GM18907 (cell line): ENCODE results near the gene UNG.
A peak's percentile ranks its signal among the peaks of the same experiment; 100 is the strongest.
"Not testable (repeated sequence)": the region's sequence is repeated elsewhere in the genome, so short reads cannot be mapped to it uniquely, and the experiment has no call there.

Source experiments
- ATAC-seq: cut with Tn5 transposase; IDR thresholded peaks from one replicate; pipeline ENCODE4 v1.9.1; 2021; ENCODE audit warnings: mild to moderate bottlenecking, moderate library complexity; ENCODE audit not compliant: unreplicated experiment

Gene UNG

DNA sequence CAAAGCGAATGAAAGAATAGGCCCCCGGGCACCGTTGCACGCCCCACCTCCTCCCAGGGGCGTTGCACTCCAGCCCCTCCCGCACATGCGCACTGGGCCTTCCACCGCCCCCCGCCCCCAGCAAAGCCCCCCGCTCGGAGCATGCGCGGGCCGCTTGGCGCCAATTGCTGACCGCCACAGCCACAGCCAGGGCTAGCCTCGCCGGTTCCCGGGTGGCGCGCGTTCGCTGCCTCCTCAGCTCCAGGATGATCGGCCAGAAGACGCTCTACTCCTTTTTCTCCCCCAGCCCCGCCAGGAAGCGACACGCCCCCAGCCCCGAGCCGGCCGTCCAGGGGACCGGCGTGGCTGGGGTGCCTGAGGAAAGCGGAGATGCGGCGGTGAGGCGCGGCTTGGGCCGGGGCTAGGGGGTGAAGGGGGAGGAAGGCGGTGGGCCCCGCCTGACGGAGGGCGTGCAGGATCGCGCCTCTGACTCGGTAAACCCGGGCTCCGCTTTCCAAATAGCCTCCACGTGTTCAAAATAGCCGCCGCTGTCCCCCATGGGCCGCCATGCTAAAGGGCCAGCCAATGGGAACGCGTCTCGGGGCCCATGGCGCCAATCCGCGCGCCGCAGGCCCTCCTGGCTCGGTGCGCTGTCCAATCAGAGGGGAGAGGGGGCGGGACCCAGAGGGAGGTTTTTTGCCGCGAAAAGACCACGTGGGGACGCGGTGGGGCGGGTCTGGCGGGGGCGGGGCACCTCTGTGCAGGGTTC, at the start of gene UNG:
Gene UNG, plus strand, starts transcription at position 163 of the 748 bp plus-strand sequence. Its CDS starts 83 bp downstream, at position 246.
- peak; percentile 89 for ATAC-seq

DNA sequence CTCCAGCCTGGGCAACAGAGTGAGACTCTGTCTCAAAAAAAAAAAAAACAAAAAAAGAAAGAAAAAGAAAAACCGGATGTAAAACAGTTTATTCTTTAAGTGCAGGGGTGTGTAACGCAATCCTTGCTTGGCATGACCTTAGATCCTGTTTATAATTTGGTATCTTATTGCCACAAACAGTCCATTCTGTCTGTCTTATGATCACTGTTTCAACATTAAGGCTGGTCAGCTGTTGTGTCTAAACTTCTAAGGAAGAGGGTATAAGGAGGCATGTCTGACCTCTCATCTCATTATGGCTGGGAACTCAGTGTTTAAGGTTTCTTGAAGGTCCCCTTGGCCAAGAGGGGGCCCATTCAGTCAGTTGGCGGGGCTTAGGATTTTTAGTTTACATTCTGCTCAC, 48.7 kb upstream of the UNG start:
- ATAC-seq = not testable (repeated sequence)

DNA sequence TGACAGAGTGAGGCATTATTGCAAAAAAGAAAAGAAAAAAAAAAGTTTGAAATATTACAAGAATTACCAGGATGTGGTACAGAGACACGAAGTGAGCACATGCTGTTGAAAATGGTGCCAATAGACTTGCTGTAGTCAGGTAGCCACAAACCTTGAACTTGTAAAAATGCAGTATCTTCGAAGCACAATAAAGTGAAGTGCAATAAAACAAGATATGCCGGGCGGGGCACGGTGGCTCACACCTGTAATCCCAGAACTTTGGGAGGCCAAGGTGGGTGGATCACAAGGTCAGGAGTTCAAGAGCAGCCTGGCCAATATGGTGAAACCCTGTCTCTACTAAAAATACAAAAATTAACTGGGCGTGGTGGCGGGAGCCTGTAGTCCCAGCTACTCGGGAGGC, 47.6 kb upstream of the UNG start:
- ATAC-seq = not testable (repeated sequence)

DNA sequence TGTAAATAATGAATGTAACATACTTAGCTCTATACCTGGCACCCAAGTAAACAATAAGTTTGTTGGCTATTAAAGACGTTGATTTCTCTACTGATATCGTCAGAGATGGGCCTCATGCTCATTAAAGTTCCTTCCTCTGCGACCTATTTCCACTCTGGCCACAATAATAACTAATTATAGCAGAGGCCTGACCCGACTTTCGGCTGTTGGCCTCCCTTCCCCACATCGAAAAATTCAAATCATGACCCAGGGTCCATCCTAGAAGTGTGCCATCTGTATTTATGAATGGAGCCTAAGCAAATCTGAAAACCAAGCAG, 45.3 kb upstream of the UNG start:
- ATAC-seq = no peak

DNA sequence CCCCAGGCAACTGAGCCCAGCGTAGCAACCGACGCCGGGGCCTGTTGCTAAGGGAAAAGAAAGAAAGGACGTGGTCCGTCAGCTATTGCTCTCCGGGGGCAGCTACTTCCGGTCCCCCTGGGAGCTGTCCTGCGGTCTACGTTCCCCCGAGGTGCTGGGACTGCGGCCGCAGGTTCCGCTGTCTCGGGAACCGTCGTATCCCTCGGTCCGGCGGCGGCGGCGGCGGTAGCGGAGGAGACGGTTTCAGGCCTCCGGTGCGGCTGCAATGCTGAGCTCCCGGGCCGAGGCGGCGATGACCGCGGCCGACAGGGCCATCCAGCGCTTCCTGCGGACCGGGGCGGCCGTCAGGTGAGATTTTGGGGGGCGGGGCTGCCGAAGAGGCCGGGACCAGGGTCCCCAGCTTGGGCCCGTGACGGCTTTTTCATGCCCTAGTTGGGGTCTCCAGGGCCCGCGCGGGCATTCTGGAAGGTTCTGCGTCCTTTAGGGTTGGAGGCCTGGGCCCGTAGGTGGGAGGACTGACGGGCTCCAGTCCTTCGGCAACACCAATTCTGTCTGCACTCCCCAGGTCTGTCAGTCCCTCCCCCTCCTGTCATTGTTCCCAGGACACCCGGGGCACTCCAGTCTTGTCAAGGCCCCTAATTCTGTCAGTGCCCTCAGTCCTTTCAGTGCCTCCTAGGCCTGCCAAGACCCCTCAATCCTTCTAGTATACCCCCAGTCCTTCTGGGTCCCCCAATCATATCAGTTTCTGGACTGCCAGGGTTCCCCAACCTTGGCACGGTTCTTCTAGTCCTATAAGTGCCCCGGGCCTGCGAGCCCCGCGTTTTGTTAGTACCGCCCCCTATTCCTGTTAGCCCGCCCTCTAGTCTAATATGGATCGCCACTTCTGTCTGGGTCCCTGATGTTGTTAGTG, 44.7 kb upstream of the UNG start, which contains the start of gene USP30:
Gene USP30, plus strand, starts transcription at position 163 of the 910 bp plus-strand sequence. Its CDS starts 103 bp downstream, at position 266.
- peak; percentile 81 for ATAC-seq

- ATAC-seq = no peak
Measured at GRCh38 chr12:109053382-109054123, 43.8 kb upstream of the UNG start.

DNA sequence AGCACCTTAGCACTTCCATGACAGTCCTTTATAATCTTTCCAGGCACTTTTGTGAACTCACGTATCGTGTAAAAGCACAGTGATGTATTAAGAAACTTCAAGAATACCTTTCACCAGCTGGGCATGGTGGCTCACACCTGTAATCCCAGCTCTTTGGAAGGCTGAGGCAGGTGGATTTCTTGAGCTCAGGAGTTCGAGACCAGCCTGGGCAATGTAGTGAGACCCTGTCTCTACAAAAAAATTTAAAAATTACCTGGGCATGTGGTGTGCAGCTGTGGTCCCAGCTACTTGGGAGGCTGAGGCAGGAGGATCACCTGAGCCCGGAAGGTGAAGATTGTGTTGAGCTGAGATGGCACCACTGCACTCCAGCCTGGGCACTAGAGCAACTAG, 43.3 kb upstream of the UNG start:
- not testable (repeated sequence) for ATAC-seq

GRCh38 chr12:109054520-109054919, 42.9 kb upstream of the UNG start:
- ATAC-seq = no peak

- no peak for ATAC-seq
Measured at GRCh38 chr12:109056891-109057290, 40.5 kb upstream of the UNG start.

DNA sequence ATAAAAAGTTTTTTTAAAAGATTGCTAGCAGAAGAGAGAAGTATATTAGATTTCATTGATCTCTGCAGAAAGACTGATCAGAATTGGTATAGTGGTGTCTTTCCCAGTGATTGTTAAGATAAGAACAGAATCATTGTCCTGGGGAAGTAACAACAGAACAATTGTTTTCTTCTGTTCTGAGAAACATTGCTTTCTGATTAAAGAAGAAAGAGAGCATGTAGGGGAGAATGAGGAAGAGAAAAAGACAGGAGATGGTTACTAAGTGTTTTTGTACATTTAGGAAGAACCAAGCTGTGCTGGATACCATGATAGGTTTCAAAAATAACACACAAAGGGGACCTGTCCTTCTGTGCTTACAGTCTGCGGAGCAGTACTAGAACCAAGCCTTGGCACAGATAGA, 40.0 kb upstream of the UNG start:
- ATAC-seq = no peak

DNA sequence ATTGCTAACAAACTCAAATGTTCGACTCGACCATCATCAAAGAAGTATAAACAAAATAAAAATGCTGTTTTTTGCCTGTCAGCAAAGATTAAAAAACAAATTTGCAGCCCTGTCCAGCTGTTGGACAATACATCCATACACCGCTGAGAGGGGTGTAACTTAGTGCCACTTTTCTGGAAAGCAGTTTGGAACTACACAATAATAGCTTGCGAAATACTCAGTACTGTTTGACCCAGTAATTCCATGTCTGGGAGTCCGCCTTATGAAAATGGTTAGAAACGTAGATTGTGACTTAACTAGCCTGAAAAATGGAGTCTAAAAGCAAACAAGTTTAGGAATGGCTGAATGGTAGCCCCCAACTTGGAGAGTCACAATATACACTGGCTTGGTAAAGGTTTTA, 38.6 kb upstream of the UNG start:
- no peak for ATAC-seq

GRCh38 chr12:109064143-109064542, 33.3 kb upstream of the UNG start:
- ATAC-seq = no peak

GRCh38 chr12:109065154-109065852, 32.1 kb upstream of the UNG start:
- ATAC-seq = no peak

DNA sequence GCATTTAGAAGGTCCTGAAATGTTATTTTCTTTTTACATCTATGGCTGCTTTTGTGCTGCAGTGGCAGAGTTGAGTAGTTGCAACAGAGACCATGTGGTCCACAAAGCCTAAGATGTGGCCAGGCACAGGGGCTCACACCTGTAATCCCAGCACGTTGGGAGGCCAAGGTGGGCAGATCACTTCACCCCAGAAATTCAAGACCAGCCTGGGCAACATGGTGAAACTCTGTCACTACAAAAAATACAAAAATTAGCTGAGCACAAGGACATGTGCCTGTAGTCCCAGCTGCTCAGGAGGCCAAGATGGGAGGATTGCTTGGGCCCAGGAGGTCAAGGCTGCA, 31.6 kb upstream of the UNG start:
- ATAC-seq = no peak

DNA sequence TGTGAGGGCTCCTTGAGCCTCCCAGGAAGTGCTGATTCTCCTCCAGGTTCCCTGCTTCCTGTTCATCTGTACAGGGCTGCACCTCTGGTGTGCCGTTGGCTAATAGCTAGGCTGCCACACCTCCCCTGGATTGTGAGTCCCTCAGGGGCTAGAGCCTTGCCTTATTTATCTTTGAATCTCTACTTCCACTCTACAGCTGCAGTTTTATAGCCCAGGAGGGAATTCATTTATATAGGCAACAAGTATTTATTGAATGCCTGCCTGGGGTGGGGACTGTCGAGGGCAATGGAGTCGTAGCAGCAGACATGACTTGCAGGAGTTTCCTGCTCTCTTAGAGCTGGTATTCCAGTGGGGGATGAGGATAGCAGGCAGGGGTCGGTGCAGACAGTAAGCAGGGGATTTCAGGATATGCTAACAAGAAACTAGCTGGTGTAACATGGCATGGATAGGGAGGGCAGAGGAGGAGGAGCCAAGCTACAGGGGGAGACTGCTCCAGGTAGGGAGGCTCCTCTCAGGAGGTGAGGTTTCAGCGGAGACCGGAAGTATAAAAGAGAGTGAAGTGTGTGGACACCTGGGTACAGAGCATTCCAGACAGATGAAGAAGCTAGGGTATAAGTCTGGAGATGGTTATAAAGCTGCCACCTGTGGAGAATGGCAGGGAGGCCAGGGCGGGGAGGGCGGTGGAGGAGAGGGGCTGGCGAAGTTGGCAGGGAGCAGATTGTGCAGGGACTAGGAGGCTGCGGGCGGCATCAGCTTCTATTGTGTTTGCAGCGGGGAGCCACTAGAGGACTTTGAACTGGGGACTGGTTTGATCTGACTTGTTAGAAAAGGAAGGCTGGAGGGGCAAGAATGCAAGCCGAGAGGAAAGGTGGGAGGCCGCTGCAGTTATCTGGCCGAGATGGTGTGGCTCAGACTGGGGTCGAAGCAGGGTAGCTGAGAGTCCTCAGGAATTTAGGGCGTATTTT, 27.8 kb upstream of the UNG start:
- no peak for ATAC-seq

DNA sequence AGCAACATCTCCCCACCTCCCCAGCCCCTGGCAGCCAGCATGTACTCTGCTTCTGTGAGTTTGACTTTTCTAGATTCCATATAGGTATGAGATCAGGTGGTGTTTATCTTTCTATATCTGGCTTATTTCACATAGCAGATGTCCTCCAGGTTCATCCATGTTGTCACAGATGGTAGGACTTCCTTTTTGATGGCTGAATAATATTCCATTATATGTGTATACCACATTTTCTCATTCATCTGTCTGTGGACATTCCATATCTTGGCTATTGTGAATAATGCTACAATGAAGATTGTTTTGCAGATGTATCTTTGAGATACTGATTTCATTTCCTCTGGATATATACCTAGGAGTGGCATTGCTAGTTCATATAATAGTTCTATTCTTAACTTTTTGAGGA, 22.5 kb upstream of the UNG start:
- ATAC-seq = no peak

- no peak for ATAC-seq
Measured at GRCh38 chr12:109082751-109083150, 14.6 kb upstream of the UNG start.

- no peak for ATAC-seq
Measured at GRCh38 chr12:109084425-109084824, 13.0 kb upstream of the UNG start.

DNA sequence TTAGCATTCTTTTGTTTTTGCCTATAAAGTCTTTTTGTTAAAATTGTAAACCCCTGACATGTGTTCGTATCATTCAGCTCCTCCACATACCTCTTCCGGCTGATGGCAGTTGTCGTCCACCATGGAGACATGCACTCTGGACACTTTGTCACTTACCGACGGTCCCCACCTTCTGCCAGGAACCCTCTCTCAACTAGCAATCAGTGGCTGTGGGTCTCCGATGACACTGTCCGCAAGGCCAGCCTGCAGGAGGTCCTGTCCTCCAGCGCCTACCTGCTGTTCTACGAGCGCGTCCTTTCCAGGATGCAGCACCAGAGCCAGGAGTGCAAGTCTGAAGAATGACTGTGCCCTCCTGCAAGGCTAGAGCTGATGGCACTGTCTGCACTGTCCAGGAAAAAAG, 11.8 kb upstream of the UNG start:
- ATAC-seq = no peak

- no peak for ATAC-seq
Measured at GRCh38 chr12:109087250-109087649, 10.1 kb upstream of the UNG start.
